HepG2 (cell line): Measurements from ENCODE around the gene KCTD1. TPM values are rescaled to one million over a fixed set of nuclear protein-coding genes. Genes with fewer than 3 reads are reported as not detected.

Experiments
- ATAC-seq: fragments of 200-7000 bp; cut with Tn5 transposase; 3 replicates; pipeline ENCODE4 v1.9.1; 2020; ENCODE audit warnings: mild to moderate bottlenecking, moderate library complexity
- BruUV-seq: library from RNA; stranded (reverse); fragments of 400-500 nt; replicated peaks from 2 replicates; lab custom pipeline; 2021; lab: Mats Ljungman, UMichigan
- CTCF ChIA-PET: fragments of 300-600 bp; formaldehyde crosslinking; extraction: SDS; loops from one replicate; lab custom pipeline; 2021; ENCODE audit warnings: low total read pairs, inconsistent platforms, low intra/inter-chr PET ratio; lab: Yijun Ruan, JAX
- POLR2A ChIA-PET: fragments of 350-600 bp; sonication (Branson Sonifier 250); formaldehyde crosslinking; loops from one replicate; lab custom pipeline; 2020; ENCODE audit warnings: antibody characterized with exemption, inconsistent platforms; lab: Yijun Ruan, JAX
- DNase-seq: peaks from one replicate; pipeline ENCODE4 v3.0.0-alpha.2; 2015; ENCODE audit warnings: low spot score
- FAIRE-seq: peaks from 3 replicates; lab custom pipeline; 2011; peaks lifted over from hg19 to GRCh38; lab: Jason Lieb, UNC
- H2AFZ ChIP-seq: one replicate; pipeline ENCODE4 v1.6.1; 2011; ENCODE audit warnings: low read length, inconsistent platforms
- H3K27ac ChIP-seq: fragments of 300-600 bp; 3 replicates; pipeline ENCODE4 v1.8.0; 2011; ENCODE audit warnings: mixed run types, mild to moderate bottlenecking, mixed read lengths, low read length, inconsistent platforms; ENCODE audit not compliant: insufficient read depth; ENCODE audit errors: extremely low read length
- H3K27me3 ChIP-seq, 2 experiments: fragments of 200-600 bp in 1 of 2; 2 replicates in 1 of 2; 3 replicates in 1 of 2; pipeline versions ENCODE4 v1.6.0 to v1.8.0; 2011; ENCODE audit warnings: low read length in 2 of 2, mild to moderate bottlenecking in 2 of 2, moderate library complexity in 2 of 2, inconsistent platforms in 1 of 2; ENCODE audit not compliant: insufficient read depth in 2 of 2, control insufficient read depth in 1 of 2
- H3K36me3 ChIP-seq, 2 experiments: fragments of 200-600 bp in 1 of 2; replicated peaks in 1 of 2; 2 replicates in 1 of 2; 3 replicates in 1 of 2; pipeline versions ENCODE4 v1.5.1 to v1.8.0; 2011; ENCODE audit warnings: low read length in 2 of 2, inconsistent platforms in 1 of 2; ENCODE audit not compliant: insufficient read depth in 2 of 2, control insufficient read depth in 1 of 2
- H3K4me1 ChIP-seq: 2 replicates; pipeline ENCODE4 v1.5.1; 2012; ENCODE audit warnings: low read length, inconsistent platforms; ENCODE audit not compliant: insufficient read depth
- H3K4me2 ChIP-seq: 2 replicates; pipeline ENCODE4 v1.6.0; 2011; ENCODE audit warnings: low read depth, low read length, inconsistent platforms
- H3K4me3 ChIP-seq, 3 experiments: fragments of 200-600 bp in 1 of 3; sonication (generic), shearing (Covaris generic) in 1 of 3; replicated peaks in 1 of 3; 2 replicates each; pipeline ENCODE4 v1.5.1; 2011 to 2016; ENCODE audit warnings: low read length in 3 of 3, inconsistent platforms in 2 of 3, low read depth in 2 of 3, mild to moderate bottlenecking in 2 of 3, control low read depth in 1 of 3, mixed read lengths in 1 of 3; ENCODE audit not compliant: insufficient read depth in 1 of 3
- H3K79me2 ChIP-seq: one replicate; pipeline ENCODE4 v1.6.1; 2011; ENCODE audit warnings: low read length, inconsistent platforms; ENCODE audit not compliant: insufficient read depth
- H3K9ac ChIP-seq: 2 replicates; pipeline ENCODE4 v1.6.0; 2011; ENCODE audit warnings: mild to moderate bottlenecking, low read depth, low read length, inconsistent platforms; ENCODE audit not compliant: insufficient read depth
- H3K9me3 ChIP-seq: 2 replicates; pipeline ENCODE4 v1.5.1; 2012; ENCODE audit warnings: mild to moderate bottlenecking, low read length
- H4K20me1 ChIP-seq: 2 replicates; pipeline ENCODE4 v1.6.0; 2011; ENCODE audit warnings: inconsistent platforms, mild to moderate bottlenecking, low read length, moderate library complexity; ENCODE audit not compliant: insufficient read depth
- CBX5 ChIP-seq: sonication (generic); formaldehyde crosslinking; IDR thresholded peaks from 2 replicates; pipeline ENCODE4 v1.4.0; 2020; ENCODE audit warnings: missing genetic modification reagents, borderline replicate concordance
- HMG20B ChIP-seq: conservative IDR thresholded peaks from 2 replicates; pipeline ENCODE4 v1.6.1; 2016; ENCODE audit warnings: missing genetic modification reagents, missing compliant biosample characterization
- MTF2 ChIP-seq: sonication (generic); formaldehyde crosslinking; IDR thresholded peaks from 2 replicates; pipeline ENCODE4 v1.5.0; 2020; ENCODE audit warnings: missing genetic modification reagents, borderline replicate concordance
- NCOA1 ChIP-seq: sonication (generic); formaldehyde crosslinking; IDR thresholded peaks from 2 replicates; pipeline ENCODE4 v1.9.0; 2021; ENCODE audit warnings: missing genetic modification reagents
- NKX3-1 ChIP-seq: sonication (generic); formaldehyde crosslinking; IDR thresholded peaks from 2 replicates; pipeline ENCODE4 v1.5.0; 2020; ENCODE audit warnings: missing genetic modification reagents
- NR2F1 ChIP-seq, 2 experiments: fragments of 450-650 bp in 1 of 2; formaldehyde crosslinking in 1 of 2; IDR thresholded peaks; 2 replicates each; pipeline versions ENCODE4 v1.5.0 to v1.6.1; 2016 to 2020; ENCODE audit warnings: mild to moderate bottlenecking in 1 of 2, missing compliant biosample characterization in 1 of 2, missing genetic modification reagents in 1 of 2, moderate library complexity in 1 of 2
- PRDM10 ChIP-seq: sonication (generic); formaldehyde crosslinking; IDR thresholded peaks from 2 replicates; pipeline ENCODE4 v1.4.0; 2020; ENCODE audit warnings: low read depth, missing genetic modification reagents
- RBM22 ChIP-seq: fragments of 200-400 bp; formaldehyde crosslinking; optimal IDR thresholded peaks from 2 replicates; pipeline ENCODE3; 2017; ENCODE audit warnings: mild to moderate bottlenecking, low read length, moderate library complexity
- SMAD9 ChIP-seq: sonication (generic); formaldehyde crosslinking; IDR thresholded peaks from 2 replicates; pipeline ENCODE4 v1.5.1; 2020; ENCODE audit warnings: mild to moderate bottlenecking, missing genetic modification reagents
- ZNF124 ChIP-seq: sonication (generic); formaldehyde crosslinking; IDR thresholded peaks from 2 replicates; pipeline ENCODE4 v1.4.0; 2020; ENCODE audit warnings: missing genetic modification reagents
- ZNF230 ChIP-seq: sonication (generic); formaldehyde crosslinking; IDR thresholded peaks from 2 replicates; pipeline ENCODE4 v1.4.0; 2020; ENCODE audit warnings: mild to moderate bottlenecking, missing genetic modification reagents
- ZNF737 ChIP-seq: sonication (generic); formaldehyde crosslinking; IDR thresholded peaks from 2 replicates; pipeline ENCODE4 v1.5.0; 2020; ENCODE audit warnings: missing genetic modification reagents, mild to moderate bottlenecking, borderline replicate concordance
- WGBS: methylation state at CpG from one replicate; pipeline ENCODE4 v1.1.6; 2017; ENCODE audit warnings: low lambda C conversion rate; 5-methylcytosine and 5-hydroxymethylcytosine counted together
- in situ Hi-C: cut with HindIII; loops from 2 replicates; pipeline ENCODE4 v1.10.0; 2017; ENCODE audit warnings: low pct_unique_long_range_greater_than_20kb; ENCODE audit not compliant: extremely low pct_ligation_motif_present
- intact Hi-C: fragments of 100-400 bp; cut with micrococcal nuclease; formaldehyde crosslinking; loops from one replicate; pipeline ENCODE4 v1.10.0; 2022; ENCODE audit not compliant: unreplicated experiment
- polyA plus RNA-seq, 8 experiments: library from polyadenylated mRNA; depleted of rRNA in 3 of 8; stranded (reverse) in 7 of 8; unstranded in 1 of 8; fragments of >200 nt; fragmentation: Illumina TruSeq in 4 of 8; extraction: Trizol in 4 of 8; gene quantifications; 2 replicates each; pipeline versions ENCODE4 v1.2.1 to v1.2.3, GENCODE V29; 2011 to 2016; ENCODE audit warnings: low read depth in 4 of 8, missing spikeins in 1 of 8, mixed read lengths in 1 of 8; ENCODE audit not compliant: insufficient read depth in 1 of 8
- total RNA-seq, 5 experiments: library from RNA; depleted of rRNA; stranded (reverse); fragments of >200 nt; fragmentation: Illumina TruSeq; extraction: Trizol; gene quantifications; 2 replicates each; pipeline ENCODE4 v1.2.3, GENCODE V29; 2016; ENCODE audit warnings: low read depth in 1 of 5

Gene KCTD1
- total and polyA plus RNA-seq, 2 of the 13 experiments (the other 11 are each of a cell fraction or from before 2014, with no cell fraction given), result 2.7 to 6.8 TPM

DNA sequence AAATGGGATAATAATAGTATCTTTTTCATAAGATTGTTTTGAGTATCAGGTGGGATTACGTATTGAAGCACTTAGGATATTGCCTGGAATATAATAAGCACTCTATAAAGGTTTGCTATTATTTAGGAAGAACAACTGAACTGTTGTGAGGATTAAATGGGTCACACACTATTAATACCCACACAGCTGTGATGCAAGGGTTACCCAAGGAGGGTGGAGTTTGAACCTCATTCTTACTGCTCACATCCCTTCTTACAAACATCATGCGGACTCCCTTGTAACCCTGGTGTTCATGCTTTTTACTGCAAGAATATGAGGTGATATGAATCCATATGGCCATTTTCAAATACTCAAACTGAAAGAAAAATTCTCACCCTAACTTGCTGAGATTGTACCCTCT is 113.5 kb downstream of the KCTD1 start:
- Histone ChIP-seq H3K4me1 (peaks cover 9% of the 10 kb centered on the region), H3K9ac (no peak overlapping the region), H4K20me1 (no peaks in the 10 kb centered on the region)
- CTCF ChIA-PET, result no interaction called here
- intact Hi-C loops, result no loop called here
- TF ChIP-seq CBX5 (CRISPR knock-in tag), result no peak
- TF ChIP-seq, all 625 proteins: peak for 0
- no peaks in the 10 kb centered on the region for H3K79me2 ChIP-seq
- no peak for DNase-seq
- WGBS, result 4% methylated on average over 2 of the region's 2 CpGs
- no peaks in the 10 kb centered on the region for H3K9me3 ChIP-seq
- no peak overlapping the region for H3K4me3 ChIP-seq
- in situ Hi-C loops, result loop anchor here (25.0 kb wide), 1 partner anchor 102 kb away; the partner anchor contains the start of gene KCTD1
- H2AFZ ChIP-seq, result no peak overlapping the region
- no TSS peak for BruUV-seq
- no peak overlapping the region for H3K4me2 ChIP-seq
- POLR2A ChIA-PET, result no interaction called here
- no peak overlapping the region for H3K27ac ChIP-seq
- no peak for ATAC-seq
- H3K27me3 ChIP-seq, result peaks cover 0 to 22% of the 10 kb centered on the region in 2 experiments; a peak in 2 of 5 replicates
- FAIRE-seq, result no peak
- no peaks in the 10 kb centered on the region for H3K36me3 ChIP-seq

- in situ Hi-C loops, result loop anchor here (25.0 kb wide), 1 partner anchor 104 kb away; the partner anchor contains the start of gene KCTD1
- no peak for TF ChIP-seq ZNF737
- TF ChIP-seq SMAD9 (CRISPR knock-in tag), result no peak
- TF ChIP-seq RBM22, result no peak
- no peak for TF ChIP-seq ZNF230 (CRISPR knock-in tag)
- TF ChIP-seq MTF2 (CRISPR knock-in tag), result no peak
- TF ChIP-seq ZNF124 (CRISPR knock-in tag), result no peak
- no peak for TF ChIP-seq NKX3-1
- TF ChIP-seq HMG20B, result no peak
- no peak for TF ChIP-seq NR2F1 (CRISPR knock-in tag; IDR thresholded peaks at IDR 0.05)
- no peak for TF ChIP-seq NCOA1 (CRISPR knock-in tag)
- TF ChIP-seq PRDM10 (CRISPR knock-in tag), result no peak
Observed at GRCh38 chr18:26432651-26433424, 115.5 kb downstream of the KCTD1 start.

More at GRCh38 chr18:26432651-26433424, 115.5 kb downstream of the KCTD1 start:
- DNase-seq (no peak), ATAC-seq (no peak), FAIRE-seq (no peak)
- POLR2A ChIA-PET, result no interaction called here
- H3K79me2 ChIP-seq, result no peaks in the 10 kb centered on the region
- intact Hi-C loops, result no loop called here
- WGBS, result 0% methylated on average over 5 of the region's 5 CpGs
- CTCF ChIA-PET, result no interaction called here
- H3K27ac ChIP-seq, result no peak overlapping the region
- no peaks in the 10 kb centered on the region for H3K36me3 ChIP-seq
- no peak overlapping the region for H3K4me3 ChIP-seq
- H3K9me3 ChIP-seq, result no peaks in the 10 kb centered on the region
- no peak overlapping the region for H3K9ac ChIP-seq
- peaks cover 0 to 14% of the 10 kb centered on the region in 2 experiments; a peak in 2 of 5 replicates for H3K27me3 ChIP-seq
- H4K20me1 ChIP-seq, result no peaks in the 10 kb centered on the region
- no TSS peak for BruUV-seq
- H3K4me2 ChIP-seq, result no peak overlapping the region
- peaks cover 9% of the 10 kb centered on the region for H3K4me1 ChIP-seq
- no peak overlapping the region for H2AFZ ChIP-seq
